OCI-LY7 (cell line): ENCODE results near the gene SAXO2.

Experiments used
- CTCF ChIP-seq: fragments of 200-600 bp; sonication (generic); conservative IDR thresholded peaks from 2 replicates; pipeline ENCODE4 v1.5.1; 2014; ENCODE audit warnings: mild to moderate bottlenecking, antibody characterized with exemption, low read length, moderate library complexity, mixed read lengths
- EZH2phosphoT487 ChIP-seq: fragments of 200-600 bp; sonication (generic); IDR thresholded peaks from 2 replicates; pipeline ENCODE4 v1.6.1; 2018; ENCODE audit warnings: low read depth, borderline replicate concordance, mild to moderate bottlenecking, mixed run types, antibody characterized with exemption, low read length, moderate library complexity, mixed read lengths

- no peak for TF ChIP-seq CTCF
- TF ChIP-seq EZH2phosphoT487: no peak
Measured at GRCh38 chr15:82314769-82315518, 52.3 kb downstream of the SAXO2 start.
